Panc1 (cell line): ENCODE measurements around the gene PSG6. TPM values are rescaled to one million over a fixed set of nuclear protein-coding genes. Genes with fewer than 3 reads are reported as not detected.
"Not testable (repeated sequence)": the region's sequence is repeated elsewhere in the genome, so short reads cannot be mapped to it uniquely, and the experiment has no call there.

ENCODE experiments used
- ATAC-seq: fragments of 200-7000 bp; cut with Tn5 transposase; 2 replicates; pipeline ENCODE4 v1.9.1; 2020; ENCODE audit warnings: mild to moderate bottlenecking, moderate library complexity
- BruUV-seq: library from RNA; stranded (reverse); fragments of 400-500 nt; replicated peaks from 2 replicates; lab custom pipeline; 2021; lab: Mats Ljungman, UMichigan
- CTCF ChIA-PET: fragments of 300-600 bp; sonication (Branson Sonifier 250); formaldehyde crosslinking; loops from one replicate; lab custom pipeline; 2022; ENCODE audit warnings: antibody characterized with exemption; lab: Charles Lee
- POLR2A ChIA-PET: fragments of 300-600 bp; sonication (Branson Sonifier 250); formaldehyde crosslinking; loops from one replicate; lab custom pipeline; 2022; ENCODE audit warnings: antibody characterized with exemption; lab: Charles Lee
- DNase-seq: peaks from one replicate; pipeline ENCODE4 v3.0.0-alpha.2; 2010; ENCODE audit warnings: low read depth, low spot score
- H3K27ac ChIP-seq: 2 replicates; pipeline ENCODE4 v1.5.1; 2011; ENCODE audit warnings: mild to moderate bottlenecking, low read length, inconsistent platforms
- H3K27me3 ChIP-seq: fragments of 200-500 bp; sonication (Bioruptor generic); 2 replicates; pipeline ENCODE4 v1.6.0; 2014; ENCODE audit warnings: low read length, inconsistent platforms; ENCODE audit not compliant: control insufficient read depth, insufficient read depth
- H3K36me3 ChIP-seq: fragments of 200-500 bp; sonication (Bioruptor generic); 2 replicates; pipeline ENCODE4 v1.5.1; 2014; ENCODE audit warnings: inconsistent platforms, mild to moderate bottlenecking, low read length, moderate library complexity; ENCODE audit not compliant: control insufficient read depth, insufficient read depth
- H3K4me1 ChIP-seq: 2 replicates; pipeline ENCODE4 v1.5.1; 2011; ENCODE audit warnings: inconsistent platforms, mild to moderate bottlenecking, low read length, moderate library complexity; ENCODE audit not compliant: control insufficient read depth, insufficient read depth
- H3K4me3 ChIP-seq, 2 experiments: 2 replicates each; pipeline ENCODE4 v1.5.1; 2011 to 2012; ENCODE audit warnings: low read depth in 2 of 2, low read length in 2 of 2, mild to moderate bottlenecking in 2 of 2, inconsistent platforms in 1 of 2, moderate library complexity in 1 of 2
- H3K9me3 ChIP-seq: fragments of 200-500 bp; sonication (Bioruptor generic); 2 replicates; pipeline ENCODE4 v1.5.1; 2014; ENCODE audit warnings: low read depth, mild to moderate bottlenecking, inconsistent platforms, low read length, moderate library complexity; ENCODE audit not compliant: control insufficient read depth, insufficient read depth
- POLR2AphosphoS5 ChIP-seq: IDR thresholded peaks from 2 replicates; pipeline ENCODE4 v1.6.1; 2012; ENCODE audit warnings: mild to moderate bottlenecking, low read depth, low read length, moderate library complexity
- in situ Hi-C: cut with HindIII; loops from 2 replicates; pipeline ENCODE4 v1.10.0; 2016; ENCODE audit warnings: low sequenced_read_pairs, low pct_unique_long_range_greater_than_20kb
- intact Hi-C: fragments of 100-400 bp; cut with micrococcal nuclease; formaldehyde crosslinking; loops from one replicate; pipeline ENCODE4 v1.10.0; 2022; ENCODE audit not compliant: unreplicated experiment
- total RNA-seq: library from RNA; stranded (reverse); gene quantifications from one replicate; pipeline ENCODE4 v1.2.1, GENCODE V29; 2021; ENCODE audit not compliant: unreplicated experiment
- TF ChIP-seq, protein P1 (sequence below): fragments of 450-650 bp; IDR thresholded peaks from 2 replicates; pipeline ENCODE4 v1.5.1; 2017; ENCODE audit warnings: mild to moderate bottlenecking

The PSG6 gene
- total RNA-seq, 1 experiment from 2014 or later = not detected

DNA sequence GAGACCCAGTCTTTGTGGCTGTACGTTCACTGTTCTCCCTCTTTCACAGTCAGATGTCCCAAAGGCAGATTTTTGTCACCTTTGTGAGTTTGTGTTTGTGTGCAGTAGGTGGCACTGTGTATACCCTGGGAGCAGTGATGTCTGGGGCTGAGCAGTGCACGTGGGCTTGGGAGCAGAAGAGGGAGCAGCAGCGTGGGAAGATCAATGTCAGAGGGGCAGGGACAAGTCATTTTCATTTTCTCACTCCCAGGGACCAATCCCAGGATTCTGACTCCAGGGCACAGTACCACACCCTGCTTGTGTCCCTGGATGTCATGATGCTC lies 2.0 kb upstream of the PSG6 start:
- BruUV-seq = no TSS peak
- TF ChIP-seq, protein P1, sequence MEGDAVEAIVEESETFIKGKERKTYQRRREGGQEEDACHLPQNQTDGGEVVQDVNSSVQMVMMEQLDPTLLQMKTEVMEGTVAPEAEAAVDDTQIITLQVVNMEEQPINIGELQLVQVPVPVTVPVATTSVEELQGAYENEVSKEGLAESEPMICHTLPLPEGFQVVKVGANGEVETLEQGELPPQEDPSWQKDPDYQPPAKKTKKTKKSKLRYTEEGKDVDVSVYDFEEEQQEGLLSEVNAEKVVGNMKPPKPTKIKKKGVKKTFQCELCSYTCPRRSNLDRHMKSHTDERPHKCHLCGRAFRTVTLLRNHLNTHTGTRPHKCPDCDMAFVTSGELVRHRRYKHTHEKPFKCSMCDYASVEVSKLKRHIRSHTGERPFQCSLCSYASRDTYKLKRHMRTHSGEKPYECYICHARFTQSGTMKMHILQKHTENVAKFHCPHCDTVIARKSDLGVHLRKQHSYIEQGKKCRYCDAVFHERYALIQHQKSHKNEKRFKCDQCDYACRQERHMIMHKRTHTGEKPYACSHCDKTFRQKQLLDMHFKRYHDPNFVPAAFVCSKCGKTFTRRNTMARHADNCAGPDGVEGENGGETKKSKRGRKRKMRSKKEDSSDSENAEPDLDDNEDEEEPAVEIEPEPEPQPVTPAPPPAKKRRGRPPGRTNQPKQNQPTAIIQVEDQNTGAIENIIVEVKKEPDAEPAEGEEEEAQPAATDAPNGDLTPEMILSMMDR = peak; percentile 50
- no peak for TF ChIP-seq POLR2AphosphoS5
- Histone ChIP-seq H3K4me1 (no peaks in the 10 kb centered on the region), H3K27me3 (no peaks in the 10 kb centered on the region), H3K36me3 (no peaks in the 10 kb centered on the region), H3K27ac (no peak overlapping the region), H3K4me3 (no peak overlapping the region), H3K9me3 (no peaks in the 10 kb centered on the region)
- intact Hi-C loops = no loop called here
- ChIA-PET CTCF (no interaction called here), POLR2A (no interaction called here)
- ATAC-seq (no peak), DNase-seq (no peak)
- in situ Hi-C loops = no loop called here

DNA sequence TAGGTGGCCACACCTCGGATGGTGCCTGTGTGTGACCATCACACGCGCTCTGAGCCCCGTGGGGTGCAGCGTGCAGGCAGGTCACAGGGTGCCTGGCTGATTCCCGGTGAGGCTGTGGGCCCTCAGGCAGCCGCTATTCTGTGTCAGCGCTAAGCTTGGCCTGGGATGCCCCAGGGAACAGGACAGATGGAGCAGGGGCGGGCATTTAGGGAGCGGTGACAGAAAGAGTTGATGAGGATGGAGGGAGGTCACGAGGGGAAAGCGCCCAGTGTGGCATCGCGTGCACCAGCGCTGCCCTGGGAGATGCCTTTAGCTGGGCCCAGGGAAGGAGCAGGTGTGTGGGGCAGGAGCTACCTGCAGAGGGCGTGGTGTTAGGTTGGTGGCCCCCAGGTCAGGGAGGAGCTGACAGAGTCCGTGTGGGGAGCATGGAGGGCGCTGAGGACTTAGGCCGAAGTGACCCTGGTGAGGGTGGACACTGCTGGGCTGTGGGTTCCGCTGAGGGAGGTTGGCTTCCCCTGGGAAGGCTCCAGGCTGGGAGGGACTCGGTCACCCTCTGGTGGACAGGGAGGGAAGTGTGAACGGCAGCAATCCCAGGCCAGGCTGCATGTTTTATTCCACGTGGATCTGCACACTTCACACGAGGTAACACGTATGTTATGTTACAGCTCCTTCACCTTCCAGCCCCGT lies 1.5 kb upstream of the PSG6 start:
- POLR2A ChIA-PET, H3K36me3 ChIP-seq, H3K27me3 ChIP-seq, H3K4me1 ChIP-seq, in situ Hi-C loops, BruUV-seq, H3K27ac ChIP-seq, CTCF ChIA-PET, ATAC-seq, intact Hi-C loops, DNase-seq, H3K4me3 ChIP-seq, H3K9me3 ChIP-seq: not testable (repeated sequence)
- TF ChIP-seq, protein P1 = peak; percentile 71

DNA sequence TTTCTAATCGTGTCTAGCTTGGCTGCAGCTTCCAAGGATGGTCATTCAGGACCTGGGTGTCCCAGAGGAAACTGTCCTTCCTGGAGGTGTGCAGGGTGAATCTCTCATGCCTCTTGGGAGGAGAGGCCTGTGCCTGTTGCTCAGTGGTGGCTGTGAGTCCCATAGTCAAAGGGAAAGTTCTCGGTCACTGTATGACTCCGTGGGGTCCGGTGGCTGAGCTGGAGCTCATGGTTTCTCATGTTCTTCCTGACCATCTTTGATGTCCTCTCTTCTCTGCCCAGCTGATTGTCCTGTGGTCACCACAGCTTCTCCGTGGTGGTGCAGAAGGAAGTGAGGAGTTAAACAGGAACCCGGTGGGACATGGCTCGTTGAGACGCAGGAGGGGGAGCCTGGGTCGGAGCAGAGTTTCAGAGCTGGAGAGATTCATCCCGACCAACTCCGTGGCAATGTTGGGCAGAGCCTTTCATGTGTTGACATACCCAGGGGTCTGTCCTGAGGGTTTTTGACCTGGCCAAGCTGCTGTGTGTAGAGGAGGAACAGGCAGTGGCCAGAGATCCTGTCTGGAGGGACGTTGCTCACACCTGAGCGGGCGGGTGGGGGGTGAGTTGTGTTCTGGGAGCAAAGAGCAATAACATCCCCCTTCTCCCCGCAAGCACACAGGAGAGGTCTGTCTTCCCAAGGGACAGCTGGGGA lies 829 bp upstream of the PSG6 start:
- H3K36me3 ChIP-seq, in situ Hi-C loops, H3K4me1 ChIP-seq, BruUV-seq, H3K9me3 ChIP-seq, intact Hi-C loops, H3K27me3 ChIP-seq, DNase-seq, H3K4me3 ChIP-seq, ATAC-seq, H3K27ac ChIP-seq, POLR2A ChIA-PET, CTCF ChIA-PET: not testable (repeated sequence)

DNA sequence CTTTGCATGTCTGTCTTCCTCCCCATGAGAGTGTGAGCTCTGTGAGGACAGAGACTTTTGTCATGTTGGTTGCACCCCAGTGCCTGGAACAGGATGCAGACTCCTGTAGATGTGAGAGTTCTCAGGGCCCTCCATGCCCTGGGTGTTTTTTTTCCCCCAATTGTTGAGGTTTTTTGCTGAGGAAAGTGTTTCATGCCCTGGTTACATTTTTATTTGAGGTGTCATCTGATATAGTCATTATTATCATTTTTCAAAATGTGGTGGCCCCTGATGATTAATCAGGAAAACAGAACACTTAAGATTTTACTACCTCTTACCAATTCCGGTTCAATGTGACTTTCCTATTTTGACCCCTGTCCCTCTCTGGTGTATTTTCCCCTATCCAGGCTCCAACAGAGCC lies 763 bp downstream of the PSG6 start:
- CTCF ChIA-PET, in situ Hi-C loops, H3K36me3 ChIP-seq, BruUV-seq, H3K27ac ChIP-seq, H3K9me3 ChIP-seq, H3K4me1 ChIP-seq, ATAC-seq, H3K4me3 ChIP-seq, intact Hi-C loops, DNase-seq, H3K27me3 ChIP-seq, POLR2A ChIA-PET: not testable (repeated sequence)

DNA sequence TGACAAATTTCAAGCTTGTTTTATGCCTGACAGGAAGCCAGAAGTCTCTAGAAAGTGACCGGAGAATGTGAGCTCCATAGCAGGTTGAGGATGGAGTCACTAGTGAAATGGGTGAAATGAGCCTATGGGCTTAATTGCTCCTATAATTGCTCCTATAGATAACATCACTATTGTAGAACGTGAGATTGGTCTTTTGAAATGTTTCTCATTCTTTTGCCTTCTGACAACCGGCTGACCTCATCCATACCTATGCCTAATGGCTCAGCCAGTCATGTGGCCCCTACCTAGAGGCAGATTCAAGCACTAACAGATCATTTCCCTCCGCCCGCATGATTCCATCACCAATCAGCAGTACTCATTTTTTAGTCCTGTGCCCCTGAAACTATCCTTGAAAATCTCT lies 4.2 kb downstream of the PSG6 start:
- H3K4me1 ChIP-seq, H3K27me3 ChIP-seq, BruUV-seq, H3K4me3 ChIP-seq, H3K27ac ChIP-seq, CTCF ChIA-PET, H3K9me3 ChIP-seq, POLR2A ChIA-PET, H3K36me3 ChIP-seq, ATAC-seq, in situ Hi-C loops, DNase-seq, intact Hi-C loops: not testable (repeated sequence)

DNA sequence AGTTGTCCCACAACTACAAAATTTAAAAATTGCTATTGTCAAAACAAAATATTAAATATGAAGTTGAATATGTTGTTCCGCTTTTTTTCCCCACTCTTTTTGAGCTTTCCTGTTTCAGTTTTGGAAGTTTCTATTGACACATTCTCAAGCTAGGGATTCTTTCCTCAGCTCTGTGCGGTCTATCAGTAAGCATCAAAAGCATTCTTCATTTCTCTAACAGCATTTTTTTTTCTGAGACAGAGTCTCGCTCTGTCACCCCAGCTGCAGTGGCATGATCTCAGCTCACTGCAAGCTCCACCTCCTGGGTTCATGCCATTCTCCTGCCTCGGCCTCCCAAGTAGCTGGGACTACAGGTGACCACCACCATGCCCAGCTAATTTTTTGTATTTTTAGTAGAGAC lies 4.8 kb downstream of the PSG6 start:
- H3K36me3 ChIP-seq, in situ Hi-C loops, CTCF ChIA-PET, H3K9me3 ChIP-seq, BruUV-seq, H3K27me3 ChIP-seq, POLR2A ChIA-PET, intact Hi-C loops, ATAC-seq, H3K27ac ChIP-seq, H3K4me3 ChIP-seq, H3K4me1 ChIP-seq, DNase-seq: not testable (repeated sequence)
